Right atrium auricular region (tissue), 2 donors: ENCODE data around the gene TMPRSS12. TPM values are rescaled to one million over a fixed set of nuclear protein-coding genes. Genes with fewer than 3 reads are reported as not detected.
A peak's percentile ranks its signal among the peaks of the same experiment; 100 is the strongest.
"Not testable (repeated sequence)": the region's sequence is repeated elsewhere in the genome, so short reads cannot be mapped to it uniquely, and the experiment has no call there.

Experiments used
- DNase-seq: peaks from one replicate; pipeline ENCODE4 v3.0.0-alpha.2; 2019; ENCODE audit warnings: low spot score
- H3K27ac ChIP-seq, 2 donors: fragments of 200-600 bp; sonication (generic); 1 replicate in 1 of 2; 2 replicates in 1 of 2; pipeline ENCODE4 v1.5.1; 2016 to 2019
- H3K27me3 ChIP-seq, 2 donors: fragments of 200-600 bp; sonication (generic); one replicate each; pipeline versions ENCODE4 v1.5.1 to v1.6.0; 2017 to 2019
- H3K36me3 ChIP-seq: fragments of 200-600 bp; sonication (generic); one replicate; pipeline ENCODE4 v1.5.1; 2016
- H3K4me1 ChIP-seq, 2 donors: fragments of 200-600 bp; sonication (generic); one replicate each; pipeline versions ENCODE4 v1.5.1 to v1.6.0; 2017 to 2019
- H3K4me3 ChIP-seq, 2 donors: fragments of 200-600 bp; sonication (generic); 1 replicate in 1 of 2; 2 replicates in 1 of 2; pipeline ENCODE4 v1.5.1; 2017 to 2019; ENCODE audit warnings: mild to moderate bottlenecking in 1 of 2, moderate library complexity in 1 of 2
- H3K9me3 ChIP-seq, 2 donors: fragments of 200-600 bp; sonication (generic); one replicate each; pipeline ENCODE4 v1.5.1; 2019
- total RNA-seq, 2 donors: library from RNA; depleted of rRNA; stranded (reverse); fragments of >200 nt; gene quantifications; one replicate each; pipeline ENCODE4 v1.1.0, GENCODE V29; 2016
- TF ChIP-seq, protein P1 (sequence below), 2 donors: fragments of 200-600 bp; sonication (generic); IDR thresholded peaks; one replicate each; pipeline ENCODE4 v1.5.1; 2019; ENCODE audit warnings: antibody characterized with exemption in 2 of 2

Gene TMPRSS12
- total RNA-seq, 2 donors from 2014 or later: not detected

DNA sequence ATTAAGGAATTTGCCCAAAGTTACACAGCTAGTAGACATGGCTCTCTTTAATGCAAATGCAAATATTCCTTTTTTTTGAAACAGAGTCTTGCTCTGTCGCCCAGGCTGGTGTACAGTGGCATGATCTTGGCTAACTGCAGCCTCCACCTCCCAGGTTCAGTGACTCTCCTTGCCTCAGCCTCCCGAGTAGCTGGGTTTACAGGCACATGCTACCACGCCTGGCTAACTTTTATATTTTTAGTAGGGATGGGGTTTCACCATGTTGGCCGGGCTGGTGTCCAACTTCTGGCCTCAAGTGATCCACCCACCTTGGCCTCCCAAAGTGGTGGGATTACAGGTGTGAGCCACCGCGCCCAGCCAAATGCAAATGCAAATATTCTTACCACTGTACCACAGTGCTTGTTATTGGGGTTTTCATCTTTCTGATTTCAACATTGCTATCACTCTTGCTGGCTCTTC lies 85.1 kb downstream of the TMPRSS12 start:
- TF ChIP-seq, protein P1, sequence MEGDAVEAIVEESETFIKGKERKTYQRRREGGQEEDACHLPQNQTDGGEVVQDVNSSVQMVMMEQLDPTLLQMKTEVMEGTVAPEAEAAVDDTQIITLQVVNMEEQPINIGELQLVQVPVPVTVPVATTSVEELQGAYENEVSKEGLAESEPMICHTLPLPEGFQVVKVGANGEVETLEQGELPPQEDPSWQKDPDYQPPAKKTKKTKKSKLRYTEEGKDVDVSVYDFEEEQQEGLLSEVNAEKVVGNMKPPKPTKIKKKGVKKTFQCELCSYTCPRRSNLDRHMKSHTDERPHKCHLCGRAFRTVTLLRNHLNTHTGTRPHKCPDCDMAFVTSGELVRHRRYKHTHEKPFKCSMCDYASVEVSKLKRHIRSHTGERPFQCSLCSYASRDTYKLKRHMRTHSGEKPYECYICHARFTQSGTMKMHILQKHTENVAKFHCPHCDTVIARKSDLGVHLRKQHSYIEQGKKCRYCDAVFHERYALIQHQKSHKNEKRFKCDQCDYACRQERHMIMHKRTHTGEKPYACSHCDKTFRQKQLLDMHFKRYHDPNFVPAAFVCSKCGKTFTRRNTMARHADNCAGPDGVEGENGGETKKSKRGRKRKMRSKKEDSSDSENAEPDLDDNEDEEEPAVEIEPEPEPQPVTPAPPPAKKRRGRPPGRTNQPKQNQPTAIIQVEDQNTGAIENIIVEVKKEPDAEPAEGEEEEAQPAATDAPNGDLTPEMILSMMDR (IDR thresholded peaks at IDR 0.05): no peak
- H3K4me3 ChIP-seq: peak overlapping the region; percentile 51 to 81
- peaks cover 23% of the 10 kb centered on the region for H3K36me3 ChIP-seq
- H3K27ac ChIP-seq: peak overlapping the region; percentile 88 to 91
- DNase-seq: no peak
- H3K4me1 ChIP-seq: peaks cover 0 to 45% of the 10 kb centered on the region in 2 donors
- no peaks in the 10 kb centered on the region for H3K27me3 ChIP-seq
- H3K9me3 ChIP-seq: no peaks in the 10 kb centered on the region

DNA sequence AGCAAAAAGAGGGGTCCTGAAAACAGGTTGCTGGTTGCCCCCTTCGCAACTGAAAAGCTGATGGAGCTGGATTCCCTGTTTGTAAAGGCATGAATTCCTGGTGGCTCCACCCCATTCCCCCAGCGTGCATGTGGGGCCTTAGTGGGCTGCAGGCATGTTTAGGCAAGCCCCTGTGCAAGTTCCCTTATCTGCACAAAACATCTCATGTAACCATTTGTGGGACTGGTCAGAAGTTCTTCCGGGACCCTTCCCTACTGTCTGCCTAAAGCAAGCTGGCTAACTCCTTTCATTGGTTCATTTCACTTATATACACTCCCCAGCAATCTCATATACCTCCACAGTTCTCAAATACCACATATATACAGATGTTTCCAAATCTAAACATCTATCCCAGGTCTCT lies 85.7 kb downstream of the TMPRSS12 start:
- Histone ChIP-seq H3K27ac (peak overlapping the region in 1 of 2 donors; percentile 91), H3K9me3 (no peaks in the 10 kb centered on the region), H3K4me1 (peaks cover 0 to 45% of the 10 kb centered on the region in 2 donors), H3K27me3 (no peaks in the 10 kb centered on the region), H3K36me3 (peaks cover 23% of the 10 kb centered on the region), H3K4me3 (peak overlapping the region; percentile 51 to 81)
- TF ChIP-seq, protein P1 (IDR thresholded peaks at IDR 0.05): no peak
- DNase-seq: no peak

DNA sequence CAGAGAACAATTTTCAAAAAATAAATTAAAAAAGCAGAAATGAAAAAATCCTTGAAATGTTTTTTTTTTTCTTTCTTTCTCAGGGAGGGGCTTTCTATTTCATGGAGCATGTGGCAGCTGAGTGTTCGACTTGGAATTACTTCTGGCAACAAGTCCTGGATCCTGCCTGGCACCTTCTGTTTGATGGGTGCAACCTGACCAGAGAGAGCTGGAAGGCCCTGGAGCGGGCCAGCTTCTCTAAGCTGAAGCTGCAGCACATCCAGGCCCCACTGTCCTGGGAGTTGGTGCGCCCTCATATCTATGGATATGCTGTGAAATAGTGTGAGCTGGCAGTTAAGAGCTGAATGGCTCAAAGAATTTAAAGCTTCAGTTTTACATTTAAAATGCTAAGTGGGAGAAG lies 87.1 kb downstream of the TMPRSS12 start:
- H3K27ac ChIP-seq: no peak overlapping the region
- DNase-seq: no peak
- peaks cover 23% of the 10 kb centered on the region for H3K36me3 ChIP-seq
- peaks cover 0 to 51% of the 10 kb centered on the region in 2 donors for H3K4me1 ChIP-seq
- no peaks in the 10 kb centered on the region for H3K9me3 ChIP-seq
- H3K4me3 ChIP-seq: no peak overlapping the region
- TF ChIP-seq, protein P1 (IDR thresholded peaks at IDR 0.05): no peak
- H3K27me3 ChIP-seq: no peaks in the 10 kb centered on the region

DNA sequence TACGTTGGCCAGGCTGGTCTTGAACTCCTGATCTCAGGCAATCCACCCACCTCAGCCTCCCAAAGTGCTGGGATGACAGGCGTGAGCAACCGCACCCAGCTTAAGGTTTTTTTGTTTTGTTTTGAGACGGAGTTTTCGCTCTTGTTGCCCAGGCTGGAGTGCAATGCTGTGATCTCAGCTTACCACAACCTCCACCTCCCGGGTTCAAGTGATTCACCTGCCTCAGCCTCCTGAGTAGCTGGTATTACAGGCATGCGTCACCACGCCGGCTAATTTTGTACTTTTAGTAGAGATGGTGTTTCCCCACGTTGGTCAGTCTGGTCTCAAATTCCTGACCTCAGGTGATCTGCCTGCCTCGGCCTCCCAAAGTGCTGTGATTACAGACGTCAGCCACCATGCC lies 87.8 kb downstream of the TMPRSS12 start:
- not testable (repeated sequence) for DNase-seq, H3K4me3 ChIP-seq, H3K9me3 ChIP-seq, H3K27ac ChIP-seq, H3K27me3 ChIP-seq
- Histone ChIP-seq H3K4me1 (peaks cover 0 to 57% of the 10 kb centered on the region in 2 donors), H3K36me3 (peaks cover 23% of the 10 kb centered on the region)

DNA sequence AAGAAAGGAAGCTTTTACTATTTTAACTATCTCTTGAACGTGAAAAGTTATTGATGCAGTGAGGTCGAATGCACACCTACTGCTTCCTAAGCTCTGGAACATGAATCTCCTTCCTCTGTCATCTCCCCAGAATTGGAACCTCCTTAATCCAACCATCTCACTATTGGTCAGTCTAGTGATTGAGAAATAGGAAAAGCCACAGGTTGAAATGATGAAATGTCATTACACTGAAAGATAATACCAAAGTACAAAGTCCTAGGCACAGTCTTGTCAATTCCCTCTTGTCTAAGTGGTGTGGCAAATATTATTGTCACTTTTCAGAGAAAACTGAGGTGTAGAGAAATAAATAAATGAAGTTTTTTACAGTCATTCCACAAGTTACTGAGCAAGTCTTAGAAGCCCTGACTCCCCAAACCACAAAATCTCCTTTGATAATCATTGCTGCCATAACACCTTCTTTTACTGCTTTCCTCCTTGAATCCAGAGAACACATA lies 90.1 kb downstream of the TMPRSS12 start:
- H3K27me3 ChIP-seq: no peaks in the 10 kb centered on the region
- DNase-seq: no peak
- TF ChIP-seq, protein P1 (IDR thresholded peaks at IDR 0.05): no peak
- no peaks in the 10 kb centered on the region for H3K9me3 ChIP-seq
- peak overlapping the region; percentile 65 to 82 for H3K27ac ChIP-seq
- peaks cover 0 to 55% of the 10 kb centered on the region in 2 donors for H3K4me1 ChIP-seq
- no peak overlapping the region for H3K4me3 ChIP-seq
- H3K36me3 ChIP-seq: peaks cover 23% of the 10 kb centered on the region

DNA sequence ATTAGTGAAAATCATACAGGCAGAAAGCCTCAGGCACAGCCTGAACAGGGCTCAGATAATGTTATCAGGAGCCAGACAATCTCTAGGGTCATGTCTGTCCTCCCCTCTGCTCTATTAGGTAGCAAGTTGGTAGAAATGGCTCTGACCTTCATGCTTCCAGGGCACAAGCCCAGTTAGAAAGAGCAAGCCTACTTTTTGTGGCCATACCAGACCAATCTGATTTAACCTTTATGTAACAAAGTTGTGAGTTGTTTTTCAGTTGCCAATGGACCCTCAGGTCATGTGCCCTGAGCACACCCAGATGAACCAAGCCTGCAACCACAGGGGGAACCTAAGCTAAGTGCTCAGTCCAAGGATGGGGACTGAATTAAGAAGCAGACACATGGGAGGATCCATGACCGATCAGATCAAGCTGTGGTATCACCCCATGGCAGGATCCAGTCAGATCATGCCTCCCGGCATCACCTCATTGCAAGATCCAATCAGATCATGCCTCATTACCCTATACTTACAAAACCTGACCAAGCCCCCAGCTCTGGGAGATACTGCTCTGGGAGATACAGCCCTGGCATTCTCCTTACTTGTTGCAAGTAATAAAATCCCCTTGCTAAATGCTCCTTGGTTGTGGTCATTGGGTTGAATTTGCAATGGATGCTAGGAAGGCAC lies 90.9 kb downstream of the TMPRSS12 start:
- H3K36me3 ChIP-seq: peaks cover 23% of the 10 kb centered on the region
- H3K9me3 ChIP-seq: no peaks in the 10 kb centered on the region
- H3K27me3 ChIP-seq: no peaks in the 10 kb centered on the region
- no peak overlapping the region for H3K4me3 ChIP-seq
- peaks cover 0 to 47% of the 10 kb centered on the region in 2 donors for H3K4me1 ChIP-seq
- DNase-seq: no peak
- TF ChIP-seq, protein P1 (IDR thresholded peaks at IDR 0.05): no peak
- H3K27ac ChIP-seq: peak overlapping the region; percentile 65 to 82
